ENCODE results near the gene KIF6.

DNA sequence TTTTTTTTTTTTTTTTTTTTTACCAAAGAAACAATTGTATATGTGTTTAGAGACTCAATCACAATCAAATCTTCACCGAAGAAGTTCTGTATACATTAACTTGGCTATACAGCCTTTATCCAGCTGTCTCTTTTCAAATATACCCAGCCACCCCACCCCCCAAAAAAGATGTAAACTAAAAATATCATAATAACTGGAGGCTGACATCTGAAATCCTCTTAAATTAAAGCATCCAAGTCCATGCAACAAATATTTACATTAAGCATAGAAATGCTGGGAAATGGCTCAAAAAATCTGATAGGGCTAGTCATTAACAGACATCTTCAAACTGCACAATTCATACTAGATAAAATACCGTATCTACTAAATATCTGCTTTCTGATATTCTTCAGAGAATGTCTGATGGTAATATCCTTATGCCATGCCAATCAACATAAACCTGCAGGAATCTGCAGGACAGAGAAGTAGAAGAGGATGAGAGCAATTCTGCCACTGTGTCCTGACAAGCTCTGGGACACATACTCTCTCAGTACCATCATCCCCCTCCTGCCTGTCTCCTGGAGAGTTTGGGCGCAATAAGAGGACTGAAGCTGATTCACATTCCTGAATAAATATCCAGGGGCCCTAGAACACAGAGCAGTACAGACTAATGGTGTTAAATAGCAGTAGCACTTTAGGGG, 152.4 kb downstream of the KIF6 start:
- TF ChIP-seq, protein P1, sequence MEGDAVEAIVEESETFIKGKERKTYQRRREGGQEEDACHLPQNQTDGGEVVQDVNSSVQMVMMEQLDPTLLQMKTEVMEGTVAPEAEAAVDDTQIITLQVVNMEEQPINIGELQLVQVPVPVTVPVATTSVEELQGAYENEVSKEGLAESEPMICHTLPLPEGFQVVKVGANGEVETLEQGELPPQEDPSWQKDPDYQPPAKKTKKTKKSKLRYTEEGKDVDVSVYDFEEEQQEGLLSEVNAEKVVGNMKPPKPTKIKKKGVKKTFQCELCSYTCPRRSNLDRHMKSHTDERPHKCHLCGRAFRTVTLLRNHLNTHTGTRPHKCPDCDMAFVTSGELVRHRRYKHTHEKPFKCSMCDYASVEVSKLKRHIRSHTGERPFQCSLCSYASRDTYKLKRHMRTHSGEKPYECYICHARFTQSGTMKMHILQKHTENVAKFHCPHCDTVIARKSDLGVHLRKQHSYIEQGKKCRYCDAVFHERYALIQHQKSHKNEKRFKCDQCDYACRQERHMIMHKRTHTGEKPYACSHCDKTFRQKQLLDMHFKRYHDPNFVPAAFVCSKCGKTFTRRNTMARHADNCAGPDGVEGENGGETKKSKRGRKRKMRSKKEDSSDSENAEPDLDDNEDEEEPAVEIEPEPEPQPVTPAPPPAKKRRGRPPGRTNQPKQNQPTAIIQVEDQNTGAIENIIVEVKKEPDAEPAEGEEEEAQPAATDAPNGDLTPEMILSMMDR (IDR thresholded peaks at IDR 0.05) = no peak
- TF ChIP-seq POLR2AphosphoS5 (IDR thresholded peaks at IDR 0.05) = no peak
- no peak for TF ChIP-seq POLR2A (IDR thresholded peaks at IDR 0.05; ENCODE audit: low read depth)
- no peak for TF ChIP-seq EP300 (IDR thresholded peaks at IDR 0.05)

Measured in esophagus muscularis mucosa (tissue), 4 donors.